NCI-H2196 (cell line): ENCODE measurements around the gene KBTBD13.
"Not testable (repeated sequence)": the region's sequence is repeated elsewhere in the genome, so short reads cannot be mapped to it uniquely, and the experiment has no call there.

Experiments used
- DNase-seq: peaks from one replicate; lab custom pipeline; 2025; ENCODE audit not compliant: unreplicated experiment; lab: John Stamatoyannopoulos, UW

KBTBD13 gene

GRCh38 chr15:65087873-65088642 lies 11.5 kb downstream of the KBTBD13 start:
- no peak for DNase-seq

DNA sequence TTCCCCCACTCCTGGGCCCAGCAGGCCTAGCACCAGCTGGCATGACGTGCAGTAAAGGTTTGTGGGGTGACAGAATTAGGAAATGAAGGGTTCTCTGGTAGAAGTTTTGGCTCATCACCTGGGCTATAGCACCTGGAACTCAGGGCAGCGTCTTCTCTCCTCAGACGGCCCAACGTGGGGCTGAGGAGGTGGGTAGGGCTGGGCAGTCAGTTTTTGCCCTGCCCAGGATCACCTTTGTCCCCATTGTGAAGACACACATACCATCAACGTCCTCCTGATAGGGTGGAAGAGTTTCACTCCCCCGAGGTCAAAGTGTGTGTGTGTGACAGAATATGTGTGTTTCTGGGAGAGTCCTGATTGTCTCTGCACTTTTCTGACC lies 12.1 kb downstream of the KBTBD13 start:
- no peak for DNase-seq

DNA sequence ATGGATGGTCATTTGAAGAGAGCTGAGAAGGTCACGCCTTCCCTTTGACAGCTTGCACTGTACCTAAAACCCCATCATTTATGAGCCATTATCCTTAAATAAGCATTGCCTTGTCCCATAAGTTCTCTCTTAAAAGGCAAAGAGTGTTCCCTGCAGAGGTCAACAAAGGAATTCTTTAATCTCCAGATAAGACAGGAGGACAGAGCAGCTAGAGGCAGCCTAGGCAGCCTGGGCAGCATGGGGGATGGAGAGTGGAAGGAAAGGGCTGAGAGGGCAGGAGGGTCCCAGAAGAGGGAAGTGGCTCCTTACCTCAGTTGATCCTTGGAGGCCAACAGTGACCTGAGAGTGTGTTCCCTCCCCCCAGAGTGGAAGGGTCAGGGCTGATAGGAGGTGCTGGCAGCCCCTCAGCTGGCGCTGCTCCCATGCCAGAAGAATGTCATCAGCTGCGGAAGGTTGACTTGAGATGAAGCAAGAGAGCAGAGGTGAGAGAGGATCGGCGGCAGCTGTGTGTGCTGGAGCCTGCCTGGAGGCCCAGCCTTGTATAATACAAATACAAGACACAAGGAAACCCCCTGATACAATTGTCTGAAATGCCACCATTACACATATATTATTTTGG lies 12.8 kb downstream of the KBTBD13 start:
- no peak for DNase-seq

- DNase-seq: no peak
These were observed 15.6 kb downstream of the KBTBD13 start for GRCh38 chr15:65091946-65092770.

DNA sequence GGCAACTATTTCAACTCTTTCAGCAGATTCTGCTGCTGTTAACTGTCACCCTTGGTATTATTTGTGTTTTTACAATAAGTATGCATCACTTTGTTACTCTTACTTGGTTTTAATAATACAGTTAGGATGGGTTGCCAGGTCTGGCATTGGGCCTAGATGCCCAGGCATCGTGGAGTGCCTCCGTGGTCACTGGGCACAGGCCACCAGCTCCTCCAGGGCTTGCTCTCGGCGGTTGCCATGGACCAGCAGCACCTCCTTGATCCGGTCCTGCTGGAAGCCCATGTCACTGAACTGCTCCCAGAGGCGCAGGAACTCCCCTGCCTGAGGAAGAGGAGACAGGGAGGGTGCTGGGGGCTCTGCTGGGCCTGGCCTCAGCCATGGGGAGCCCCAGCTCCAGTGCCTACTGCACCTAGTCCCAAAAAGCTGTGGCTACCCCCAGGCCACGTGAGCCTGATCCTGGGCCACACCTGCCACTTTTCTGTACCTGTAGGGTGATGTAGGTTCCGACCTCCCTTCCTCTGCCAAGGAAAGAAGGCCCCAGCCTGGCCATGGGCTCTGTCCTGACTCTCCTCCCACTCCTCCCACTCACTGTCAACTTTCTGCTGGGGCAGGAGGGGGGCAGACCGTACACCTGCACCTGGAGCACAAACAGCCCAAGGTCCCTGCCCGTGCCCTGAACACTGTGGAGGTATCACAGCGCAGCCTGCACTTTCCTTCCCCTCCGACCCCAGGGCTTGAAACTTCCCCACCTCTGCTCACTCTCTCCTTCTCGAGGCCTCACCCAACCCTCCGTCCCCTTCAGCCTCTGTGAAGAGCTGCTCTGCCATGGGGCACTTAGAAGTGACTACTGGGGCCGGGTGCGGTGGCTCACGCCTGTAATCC lies 16.6 kb downstream of the KBTBD13 start:
- no peak for DNase-seq

DNA sequence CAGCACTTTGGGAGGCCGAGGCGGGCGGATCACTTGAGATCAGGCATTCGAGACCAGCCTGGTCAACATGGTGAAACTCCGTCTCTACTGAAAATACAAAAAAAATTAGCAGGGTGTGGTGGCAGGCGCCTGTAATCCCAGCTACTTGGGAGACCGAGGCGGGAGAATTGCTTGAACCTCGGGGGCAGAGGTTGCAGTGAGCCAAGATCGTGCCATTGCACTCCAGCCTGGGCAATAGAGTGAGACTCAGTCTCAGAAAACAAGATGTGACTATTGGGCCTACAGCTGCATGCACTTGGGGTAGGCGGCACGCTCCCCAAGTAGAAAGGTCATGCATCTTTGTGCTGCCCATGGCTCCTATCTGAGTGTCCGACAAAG lies 17.2 kb downstream of the KBTBD13 start:
- DNase-seq: not testable (repeated sequence)

- no peak for DNase-seq
These were observed 17.9 kb downstream of the KBTBD13 start for GRCh38 chr15:65094294-65094995.

- DNase-seq: no peak
These were observed 18.6 kb downstream of the KBTBD13 start for GRCh38 chr15:65095011-65095746.

DNA sequence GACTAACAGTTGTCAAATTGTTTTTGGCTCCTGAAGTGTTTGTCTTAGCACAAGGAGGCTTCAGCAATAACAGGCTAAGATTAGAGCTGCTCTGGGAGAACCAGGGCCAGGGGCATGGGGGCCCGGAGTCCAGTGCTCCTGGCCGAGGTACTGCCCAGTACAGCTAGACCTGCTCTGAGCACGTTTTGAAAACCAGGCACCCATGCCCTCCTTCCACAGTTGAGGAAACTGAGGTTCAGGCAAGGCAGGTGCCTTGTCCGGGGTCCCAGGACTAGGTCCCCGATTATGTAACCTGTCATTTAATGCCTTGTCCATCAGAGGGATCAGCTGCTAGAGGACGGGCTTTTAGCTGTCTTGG lies 19.2 kb downstream of the KBTBD13 start:
- DNase-seq: no peak

DNA sequence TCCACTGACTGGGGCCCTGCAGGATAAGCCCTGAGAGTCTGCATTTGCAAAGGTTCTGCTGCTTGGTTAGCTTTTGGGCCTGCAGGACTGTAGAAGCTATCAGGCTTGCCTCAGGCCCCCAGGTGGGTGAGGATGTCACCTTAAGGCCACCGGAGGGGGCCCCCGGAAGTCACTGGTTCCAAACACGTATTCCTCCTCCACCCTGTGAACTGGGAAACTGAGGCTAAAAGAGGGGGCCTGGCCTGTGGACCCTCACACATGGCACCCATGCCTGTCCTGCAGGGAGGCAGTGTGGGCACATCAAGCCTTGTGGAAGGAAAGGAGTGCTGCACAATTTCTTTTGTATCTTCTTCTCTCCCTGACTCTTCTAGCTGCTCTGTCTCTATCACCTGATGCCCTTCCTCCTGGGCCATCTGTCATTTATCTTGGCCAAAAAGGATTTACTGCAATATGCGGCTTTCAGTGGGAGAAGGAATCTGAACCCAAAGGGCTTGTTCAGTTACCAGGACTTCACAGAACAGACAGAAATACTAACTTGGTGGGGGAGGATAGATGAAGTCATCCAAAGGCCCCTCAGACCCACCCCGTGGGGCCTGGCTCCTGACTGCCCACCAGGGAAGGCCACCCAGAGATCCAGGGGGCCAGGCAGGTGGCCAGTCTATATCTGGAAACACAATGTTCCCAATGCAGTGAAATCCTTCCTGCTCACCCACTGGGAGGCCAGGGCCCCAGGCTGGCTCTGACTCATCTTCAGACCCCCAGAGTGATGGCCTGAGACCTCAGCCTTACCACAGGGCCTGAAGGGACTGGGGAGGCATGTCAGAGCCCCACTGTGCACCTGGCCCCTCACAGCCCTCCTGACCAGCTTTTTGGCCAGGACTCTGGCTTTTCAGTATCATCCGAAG lies 20.2 kb downstream of the KBTBD13 start:
- DNase-seq: no peak

DNA sequence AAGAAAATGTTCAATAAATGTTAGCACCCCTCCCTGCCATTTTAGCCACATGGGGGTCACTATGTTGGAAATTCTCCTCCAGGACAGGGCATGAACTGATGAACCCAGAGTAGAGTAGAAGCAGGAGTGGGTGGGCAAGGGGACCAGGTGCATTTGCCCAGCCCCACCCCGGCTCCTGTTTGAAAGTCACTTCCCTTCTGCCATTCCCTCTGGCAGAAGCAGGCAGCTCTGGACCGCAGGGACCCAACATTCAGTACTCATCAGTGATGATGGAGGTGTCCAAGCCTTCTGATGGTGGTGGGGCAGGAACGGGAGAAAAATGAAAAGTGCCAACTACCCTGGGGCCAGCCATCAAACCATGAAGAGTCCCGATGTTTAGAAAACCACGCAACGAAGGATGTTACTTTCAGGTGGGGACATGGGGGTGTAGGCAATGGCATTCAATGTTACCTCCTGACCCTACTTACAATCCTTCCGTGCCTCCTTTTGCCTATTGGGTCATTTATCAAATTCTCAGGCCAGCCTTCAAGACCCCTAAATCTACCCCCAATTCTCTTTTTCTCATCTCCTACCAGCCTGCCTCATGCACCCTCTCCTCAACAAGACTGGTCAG lies 21.2 kb downstream of the KBTBD13 start:
- no peak for DNase-seq

GRCh38 chr15:65099336-65099735 lies 22.8 kb downstream of the KBTBD13 start:
- DNase-seq: no peak

DNA sequence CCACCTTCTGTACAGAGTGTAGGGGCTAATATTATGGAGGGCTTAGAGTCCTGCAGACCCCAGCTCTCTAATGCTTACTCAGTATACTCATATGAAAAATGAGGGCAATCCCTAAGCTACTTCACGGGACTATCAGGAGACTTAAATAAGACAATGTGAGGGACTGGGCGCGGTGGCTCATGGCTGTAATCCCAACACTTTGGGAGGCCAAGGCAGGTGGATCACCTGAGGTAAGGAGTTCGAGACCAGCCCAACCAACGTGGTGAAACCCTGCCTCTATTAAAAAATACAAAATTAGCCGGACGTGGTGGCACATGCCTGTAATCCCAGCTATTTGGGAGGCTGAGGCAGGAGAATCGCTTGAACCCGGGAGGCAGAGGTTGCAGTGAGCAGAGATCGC lies 23.3 kb downstream of the KBTBD13 start:
- not testable (repeated sequence) for DNase-seq

DNA sequence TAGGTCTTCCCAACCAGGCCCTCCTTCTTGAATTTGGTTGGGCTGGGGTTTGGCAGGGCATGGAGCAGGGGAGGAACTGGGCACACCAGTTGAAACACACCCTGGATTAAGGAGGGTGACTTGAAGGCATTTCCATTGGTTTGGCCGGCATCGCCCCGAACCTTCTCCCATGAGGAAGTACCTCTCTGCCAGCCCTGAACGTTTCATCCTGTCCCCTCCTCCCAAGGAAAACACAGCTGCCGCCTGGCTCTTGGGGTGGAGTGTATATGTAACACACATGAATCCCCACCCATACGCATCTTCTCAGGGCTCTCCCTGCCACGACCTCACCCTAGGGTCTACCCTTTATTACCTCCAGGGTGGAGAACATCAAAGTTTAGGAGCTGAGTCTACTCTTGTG lies 23.9 kb downstream of the KBTBD13 start:
- DNase-seq: no peak

DNA sequence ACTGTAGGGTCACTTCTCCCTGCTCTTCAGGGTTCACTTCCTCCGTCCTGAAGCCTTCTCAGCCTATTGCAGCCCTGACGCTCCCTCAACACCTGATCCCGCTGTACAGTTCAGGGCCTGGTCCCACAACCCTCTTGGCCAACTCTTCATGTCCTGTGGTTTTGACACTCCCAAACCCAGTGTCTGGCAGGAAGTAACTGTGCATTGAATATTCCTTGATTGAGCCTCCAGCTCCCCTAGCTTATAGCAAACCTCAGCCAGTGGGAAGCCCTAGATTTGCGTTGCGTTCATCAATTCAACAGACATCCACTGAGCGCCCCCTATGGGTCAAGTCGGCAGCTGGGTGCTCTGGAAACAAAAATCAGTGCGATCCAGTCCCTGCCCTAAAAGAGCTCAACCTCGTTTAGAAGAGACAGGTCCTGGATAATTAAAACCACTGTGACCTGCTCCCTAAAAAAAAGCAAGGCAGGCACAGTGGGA lies 24.9 kb downstream of the KBTBD13 start:
- no peak for DNase-seq

GRCh38 chr15:65101891-65102708 lies 25.6 kb downstream of the KBTBD13 start:
- DNase-seq: no peak

GRCh38 chr15:65102912-65103311 lies 26.4 kb downstream of the KBTBD13 start:
- DNase-seq: no peak
